Panc1 (cell line): Measurements from ENCODE around the gene SCAMP3. TPM values are rescaled to one million over a fixed set of nuclear protein-coding genes. Genes with fewer than 3 reads are reported as not detected.

Experiments
- ATAC-seq: fragments of 200-7000 bp; cut with Tn5 transposase; 2 replicates; pipeline ENCODE4 v1.9.1; 2020; ENCODE audit warnings: mild to moderate bottlenecking, moderate library complexity
- BruUV-seq: library from RNA; stranded (reverse); fragments of 400-500 nt; replicated peaks from 2 replicates; lab custom pipeline; 2021; lab: Mats Ljungman, UMichigan
- CTCF ChIA-PET: fragments of 300-600 bp; sonication (Branson Sonifier 250); formaldehyde crosslinking; loops from one replicate; lab custom pipeline; 2022; ENCODE audit warnings: antibody characterized with exemption; lab: Charles Lee
- POLR2A ChIA-PET: fragments of 300-600 bp; sonication (Branson Sonifier 250); formaldehyde crosslinking; loops from one replicate; lab custom pipeline; 2022; ENCODE audit warnings: antibody characterized with exemption; lab: Charles Lee
- DNase-seq: peaks from one replicate; pipeline ENCODE4 v3.0.0-alpha.2; 2010; ENCODE audit warnings: low read depth, low spot score
- H3K27ac ChIP-seq: 2 replicates; pipeline ENCODE4 v1.5.1; 2011; ENCODE audit warnings: mild to moderate bottlenecking, low read length, inconsistent platforms
- H3K27me3 ChIP-seq: fragments of 200-500 bp; sonication (Bioruptor generic); 2 replicates; pipeline ENCODE4 v1.6.0; 2014; ENCODE audit warnings: low read length, inconsistent platforms; ENCODE audit not compliant: control insufficient read depth, insufficient read depth
- H3K36me3 ChIP-seq: fragments of 200-500 bp; sonication (Bioruptor generic); 2 replicates; pipeline ENCODE4 v1.5.1; 2014; ENCODE audit warnings: inconsistent platforms, mild to moderate bottlenecking, low read length, moderate library complexity; ENCODE audit not compliant: control insufficient read depth, insufficient read depth
- H3K4me1 ChIP-seq: 2 replicates; pipeline ENCODE4 v1.5.1; 2011; ENCODE audit warnings: inconsistent platforms, mild to moderate bottlenecking, low read length, moderate library complexity; ENCODE audit not compliant: control insufficient read depth, insufficient read depth
- H3K4me3 ChIP-seq, 2 experiments: 2 replicates each; pipeline ENCODE4 v1.5.1; 2011 to 2012; ENCODE audit warnings: low read depth in 2 of 2, low read length in 2 of 2, mild to moderate bottlenecking in 2 of 2, inconsistent platforms in 1 of 2, moderate library complexity in 1 of 2
- H3K9me3 ChIP-seq: fragments of 200-500 bp; sonication (Bioruptor generic); 2 replicates; pipeline ENCODE4 v1.5.1; 2014; ENCODE audit warnings: low read depth, mild to moderate bottlenecking, inconsistent platforms, low read length, moderate library complexity; ENCODE audit not compliant: control insufficient read depth, insufficient read depth
- POLR2AphosphoS5 ChIP-seq: IDR thresholded peaks from 2 replicates; pipeline ENCODE4 v1.6.1; 2012; ENCODE audit warnings: mild to moderate bottlenecking, low read depth, low read length, moderate library complexity
- in situ Hi-C: cut with HindIII; loops from 2 replicates; pipeline ENCODE4 v1.10.0; 2016; ENCODE audit warnings: low sequenced_read_pairs, low pct_unique_long_range_greater_than_20kb
- intact Hi-C: fragments of 100-400 bp; cut with micrococcal nuclease; formaldehyde crosslinking; loops from one replicate; pipeline ENCODE4 v1.10.0; 2022; ENCODE audit not compliant: unreplicated experiment
- total RNA-seq: library from RNA; stranded (reverse); gene quantifications from one replicate; pipeline ENCODE4 v1.2.1, GENCODE V29; 2021; ENCODE audit not compliant: unreplicated experiment
- TF ChIP-seq, protein P1 (sequence below): fragments of 450-650 bp; IDR thresholded peaks from 2 replicates; pipeline ENCODE4 v1.5.1; 2017; ENCODE audit warnings: mild to moderate bottlenecking
- TF ChIP-seq, protein P2 (sequence below), 2 experiments: IDR thresholded peaks; 2 replicates each; pipeline ENCODE4 v1.6.1; 2011 to 2012; ENCODE audit warnings: low read depth in 2 of 2, control low read depth in 1 of 2, low read length in 1 of 2, mild to moderate bottlenecking in 1 of 2, moderate library complexity in 1 of 2; ENCODE audit not compliant: insufficient read depth in 1 of 2

The SCAMP3 gene
- total RNA-seq, 1 experiment from 2014 or later, result 200 TPM

DNA sequence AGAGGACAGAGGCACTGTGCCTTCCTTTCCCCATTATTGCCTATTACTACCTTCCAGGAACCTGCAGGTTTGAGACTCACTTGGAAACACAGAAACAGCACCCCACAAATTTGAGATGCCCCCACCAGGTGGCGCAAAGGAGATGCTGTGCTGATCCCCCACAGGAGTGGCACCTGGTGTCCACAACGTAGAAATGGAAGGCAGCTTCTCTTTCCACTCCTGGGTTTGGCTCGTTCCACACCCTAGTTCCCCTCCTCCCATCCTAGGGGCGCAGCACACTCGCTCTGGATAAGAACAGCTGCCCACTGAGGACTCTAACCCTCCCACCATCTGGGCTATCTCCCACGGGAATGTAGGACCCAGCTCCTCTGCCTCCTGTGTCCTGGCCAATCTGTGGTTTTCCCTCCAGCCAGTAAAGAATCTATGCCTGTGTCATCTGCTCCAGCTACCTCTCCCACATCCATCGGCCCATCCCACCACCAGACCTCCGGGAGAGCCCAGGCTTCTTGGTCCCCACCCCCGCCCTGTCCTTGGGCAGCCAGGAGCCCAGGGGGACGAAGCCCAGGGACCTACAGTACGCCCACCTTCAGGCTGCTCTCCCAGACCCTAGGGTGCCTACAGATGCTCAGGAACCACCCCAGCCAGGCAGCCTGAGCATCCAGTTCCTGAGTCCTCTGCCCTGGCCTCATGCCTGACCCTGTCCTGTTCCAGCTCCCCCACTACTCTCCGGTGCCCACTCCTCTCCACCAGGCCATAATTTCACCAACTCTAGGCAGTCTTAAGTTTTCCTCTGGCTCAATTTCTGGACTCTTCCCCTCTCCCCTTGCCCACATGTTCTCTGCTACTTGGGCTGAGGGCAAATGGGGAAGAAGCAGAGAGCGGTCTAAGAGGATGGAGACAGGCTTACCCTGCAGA is 55.0 kb downstream of the SCAMP3 start:
- ATAC-seq (peak; percentile 67), DNase-seq (peak; percentile 78)
- BruUV-seq, result TSS peak; percentile 77
- Histone ChIP-seq H3K9me3 (no peaks in the 10 kb centered on the region), H3K27me3 (no peaks in the 10 kb centered on the region), H3K4me1 (peaks cover 19% of the 10 kb centered on the region), H3K27ac (peak overlapping the region; percentile 67), H3K36me3 (peaks cover 6% of the 10 kb centered on the region; the same call in 1 of the 2 replicates), H3K4me3 (peak overlapping the region; percentile 94 to 99)
- CTCF ChIA-PET, result interaction anchor here (0.5 to 1.2 kb wide), 6 partner anchors 18 to 121 kb away, joined by 3 to 9 read pairs (median 4); no protein-coding TSS in a partner anchor
- POLR2A ChIA-PET, result interaction anchor here (2.2 kb wide), 1 partner anchor 13 kb away, joined by 11 read pairs; no protein-coding TSS in a partner anchor
- in situ Hi-C loops, result no loop called here
- intact Hi-C loops, result loop anchor here (1.0 kb wide), 1 partner anchor 19 kb away; no protein-coding TSS in a partner anchor
- peak; percentile 55 for TF ChIP-seq POLR2AphosphoS5
- TF ChIP-seq, protein P1, sequence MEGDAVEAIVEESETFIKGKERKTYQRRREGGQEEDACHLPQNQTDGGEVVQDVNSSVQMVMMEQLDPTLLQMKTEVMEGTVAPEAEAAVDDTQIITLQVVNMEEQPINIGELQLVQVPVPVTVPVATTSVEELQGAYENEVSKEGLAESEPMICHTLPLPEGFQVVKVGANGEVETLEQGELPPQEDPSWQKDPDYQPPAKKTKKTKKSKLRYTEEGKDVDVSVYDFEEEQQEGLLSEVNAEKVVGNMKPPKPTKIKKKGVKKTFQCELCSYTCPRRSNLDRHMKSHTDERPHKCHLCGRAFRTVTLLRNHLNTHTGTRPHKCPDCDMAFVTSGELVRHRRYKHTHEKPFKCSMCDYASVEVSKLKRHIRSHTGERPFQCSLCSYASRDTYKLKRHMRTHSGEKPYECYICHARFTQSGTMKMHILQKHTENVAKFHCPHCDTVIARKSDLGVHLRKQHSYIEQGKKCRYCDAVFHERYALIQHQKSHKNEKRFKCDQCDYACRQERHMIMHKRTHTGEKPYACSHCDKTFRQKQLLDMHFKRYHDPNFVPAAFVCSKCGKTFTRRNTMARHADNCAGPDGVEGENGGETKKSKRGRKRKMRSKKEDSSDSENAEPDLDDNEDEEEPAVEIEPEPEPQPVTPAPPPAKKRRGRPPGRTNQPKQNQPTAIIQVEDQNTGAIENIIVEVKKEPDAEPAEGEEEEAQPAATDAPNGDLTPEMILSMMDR, result peak; percentile 94
- TF ChIP-seq, protein P2, sequence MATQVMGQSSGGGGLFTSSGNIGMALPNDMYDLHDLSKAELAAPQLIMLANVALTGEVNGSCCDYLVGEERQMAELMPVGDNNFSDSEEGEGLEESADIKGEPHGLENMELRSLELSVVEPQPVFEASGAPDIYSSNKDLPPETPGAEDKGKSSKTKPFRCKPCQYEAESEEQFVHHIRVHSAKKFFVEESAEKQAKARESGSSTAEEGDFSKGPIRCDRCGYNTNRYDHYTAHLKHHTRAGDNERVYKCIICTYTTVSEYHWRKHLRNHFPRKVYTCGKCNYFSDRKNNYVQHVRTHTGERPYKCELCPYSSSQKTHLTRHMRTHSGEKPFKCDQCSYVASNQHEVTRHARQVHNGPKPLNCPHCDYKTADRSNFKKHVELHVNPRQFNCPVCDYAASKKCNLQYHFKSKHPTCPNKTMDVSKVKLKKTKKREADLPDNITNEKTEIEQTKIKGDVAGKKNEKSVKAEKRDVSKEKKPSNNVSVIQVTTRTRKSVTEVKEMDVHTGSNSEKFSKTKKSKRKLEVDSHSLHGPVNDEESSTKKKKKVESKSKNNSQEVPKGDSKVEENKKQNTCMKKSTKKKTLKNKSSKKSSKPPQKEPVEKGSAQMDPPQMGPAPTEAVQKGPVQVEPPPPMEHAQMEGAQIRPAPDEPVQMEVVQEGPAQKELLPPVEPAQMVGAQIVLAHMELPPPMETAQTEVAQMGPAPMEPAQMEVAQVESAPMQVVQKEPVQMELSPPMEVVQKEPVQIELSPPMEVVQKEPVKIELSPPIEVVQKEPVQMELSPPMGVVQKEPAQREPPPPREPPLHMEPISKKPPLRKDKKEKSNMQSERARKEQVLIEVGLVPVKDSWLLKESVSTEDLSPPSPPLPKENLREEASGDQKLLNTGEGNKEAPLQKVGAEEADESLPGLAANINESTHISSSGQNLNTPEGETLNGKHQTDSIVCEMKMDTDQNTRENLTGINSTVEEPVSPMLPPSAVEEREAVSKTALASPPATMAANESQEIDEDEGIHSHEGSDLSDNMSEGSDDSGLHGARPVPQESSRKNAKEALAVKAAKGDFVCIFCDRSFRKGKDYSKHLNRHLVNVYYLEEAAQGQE (IDR thresholded peaks at IDR 0.05; ENCODE audit: insufficient read depth in 1 of 2, low read depth in 2 of 2, low read length in 1 of 2), result no peak

Other genes with a start within 250 kb of the SCAMP3 start
- gene DCST2, start 228.6 kb downstream of the SCAMP3 start, total RNA-seq, result 0.13 TPM
- not detected for gene DCST1, start 228.5 kb downstream of the SCAMP3 start, total RNA-seq
- 41.7 TPM for gene ADAM15, start 211.0 kb downstream of the SCAMP3 start, total RNA-seq
- gene EFNA4, start 198.6 kb downstream of the SCAMP3 start, total RNA-seq, result 8.0 TPM
- 2.3 TPM for gene EFNA3, start 183.5 kb downstream of the SCAMP3 start, total RNA-seq
- gene EFNA1, start 134.5 kb downstream of the SCAMP3 start, total RNA-seq, result 23.8 TPM
- gene SLC50A1, start 126.5 kb downstream of the SCAMP3 start, total RNA-seq, result 67.4 TPM
- gene DPM3, start 121.8 kb downstream of the SCAMP3 start, total RNA-seq, result 66.0 TPM
- gene KRTCAP2, start 89.1 kb downstream of the SCAMP3 start, total RNA-seq, result 155 TPM
- gene TRIM46, start 88.5 kb downstream of the SCAMP3 start, total RNA-seq, result 3.8 TPM
- gene THBS3, start 54.5 kb downstream of the SCAMP3 start, total RNA-seq, result 35.9 TPM
- gene MTX1, start 53.7 kb downstream of the SCAMP3 start, total RNA-seq, result 53.6 TPM
- gene ENTREP3, start 6.9 kb downstream of the SCAMP3 start, total RNA-seq, result 94.7 TPM
- gene CLK2, start 11.1 kb upstream of the SCAMP3 start, total RNA-seq, result 43.6 TPM
- gene HCN3, start 15.1 kb upstream of the SCAMP3 start, total RNA-seq, result 7.8 TPM
- 0.13 TPM for gene PKLR, start 39.1 kb upstream of the SCAMP3 start, total RNA-seq
- gene FDPS, start 46.5 kb upstream of the SCAMP3 start, total RNA-seq, result 255 TPM
- gene RUSC1, start 58.5 kb upstream of the SCAMP3 start, total RNA-seq, result 77.9 TPM